Right lobe of liver (tissue), 4 donors: ENCODE results near the gene LMX1B.

Experiments used
- POLR2A ChIP-seq: fragments of 450-650 bp; IDR thresholded peaks from one replicate; pipeline ENCODE4 v1.6.1; 2017; ENCODE audit warnings: antibody characterized with exemption, mild to moderate bottlenecking
- TF ChIP-seq, protein P1 (sequence below), 4 donors: fragments of 200-600 bp in 3 of 4; fragments of 450-650 bp in 1 of 4; IDR thresholded peaks; one replicate each; pipeline versions ENCODE4 v1.5.1 to v1.8.0; 2016 to 2022; ENCODE audit warnings: antibody characterized with exemption in 4 of 4, mild to moderate bottlenecking in 2 of 4
- donor health status: DM: no; HTN: no; CAD: no.
- donor health status: DM: no; HTN: no; CAD: no.
- donor health status: DM: no; HTN: yes; CAD: no.

DNA sequence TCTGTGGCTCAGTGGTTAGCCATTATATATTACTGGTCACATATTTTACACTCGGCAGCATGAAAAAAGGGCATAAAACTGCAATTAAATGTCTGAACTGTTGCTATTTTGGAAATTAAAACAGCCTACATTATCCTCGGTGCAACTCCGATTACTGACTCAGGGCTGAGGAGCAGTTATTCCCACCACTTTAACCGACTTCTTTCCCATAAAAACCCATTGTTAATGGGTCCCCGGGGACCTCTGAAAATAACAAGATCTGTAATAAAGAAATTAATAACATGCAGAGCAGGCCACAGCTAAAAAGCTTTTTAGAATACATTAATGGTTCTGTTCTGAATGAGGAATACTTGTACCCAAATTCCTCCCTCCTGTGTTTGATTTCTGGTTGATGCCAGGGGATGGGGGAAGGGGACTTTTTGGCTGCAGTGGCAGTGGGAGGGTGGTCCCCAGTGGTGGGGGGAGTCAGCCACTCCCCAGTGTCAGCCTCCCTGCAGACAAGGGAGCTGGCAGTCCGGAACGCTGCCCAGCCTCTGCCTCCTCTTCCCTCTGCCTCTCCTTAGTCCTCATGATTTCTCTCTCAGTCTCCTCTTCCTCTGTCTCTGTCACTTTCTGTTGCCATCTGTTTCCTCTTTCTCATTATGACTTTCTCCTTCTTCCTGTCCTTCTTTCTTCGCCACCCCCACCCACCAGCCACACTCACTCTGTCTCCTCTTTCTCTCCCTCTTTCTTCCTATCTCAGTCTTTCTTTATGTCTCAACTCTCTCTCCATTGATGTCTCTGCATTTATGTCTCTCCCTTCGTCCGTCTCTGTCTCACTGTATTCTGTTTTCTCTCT is 132.1 kb downstream of the LMX1B start:
- TF ChIP-seq, protein P1, sequence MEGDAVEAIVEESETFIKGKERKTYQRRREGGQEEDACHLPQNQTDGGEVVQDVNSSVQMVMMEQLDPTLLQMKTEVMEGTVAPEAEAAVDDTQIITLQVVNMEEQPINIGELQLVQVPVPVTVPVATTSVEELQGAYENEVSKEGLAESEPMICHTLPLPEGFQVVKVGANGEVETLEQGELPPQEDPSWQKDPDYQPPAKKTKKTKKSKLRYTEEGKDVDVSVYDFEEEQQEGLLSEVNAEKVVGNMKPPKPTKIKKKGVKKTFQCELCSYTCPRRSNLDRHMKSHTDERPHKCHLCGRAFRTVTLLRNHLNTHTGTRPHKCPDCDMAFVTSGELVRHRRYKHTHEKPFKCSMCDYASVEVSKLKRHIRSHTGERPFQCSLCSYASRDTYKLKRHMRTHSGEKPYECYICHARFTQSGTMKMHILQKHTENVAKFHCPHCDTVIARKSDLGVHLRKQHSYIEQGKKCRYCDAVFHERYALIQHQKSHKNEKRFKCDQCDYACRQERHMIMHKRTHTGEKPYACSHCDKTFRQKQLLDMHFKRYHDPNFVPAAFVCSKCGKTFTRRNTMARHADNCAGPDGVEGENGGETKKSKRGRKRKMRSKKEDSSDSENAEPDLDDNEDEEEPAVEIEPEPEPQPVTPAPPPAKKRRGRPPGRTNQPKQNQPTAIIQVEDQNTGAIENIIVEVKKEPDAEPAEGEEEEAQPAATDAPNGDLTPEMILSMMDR (IDR thresholded peaks at IDR 0.05): no peak
- TF ChIP-seq POLR2A: no peak
